OCI-LY7 (cell line): ENCODE results near the gene ZBTB40. TPM values are rescaled to one million over a fixed set of nuclear protein-coding genes. Genes with fewer than 3 reads are reported as not detected.

Source experiments
- BruUV-seq: library from RNA; stranded (reverse); fragments of 400-500 nt; replicated peaks from 2 replicates; lab custom pipeline; 2021; lab: Mats Ljungman, UMichigan
- CTCF ChIA-PET: fragments of 300-600 bp; sonication (Branson Sonifier 250); formaldehyde crosslinking; loops from one replicate; lab custom pipeline; 2022; ENCODE audit warnings: antibody characterized with exemption; ENCODE audit not compliant: unreplicated experiment; lab: Charles Lee
- POLR2A ChIA-PET: fragments of 300-600 bp; sonication (Branson Sonifier 250); formaldehyde crosslinking; loops from one replicate; lab custom pipeline; 2022; ENCODE audit warnings: antibody characterized with exemption; lab: Charles Lee
- DNase-seq: peaks from one replicate; pipeline ENCODE4 v3.0.0-alpha.2; 2015; ENCODE audit warnings: low spot score
- H2AFZ ChIP-seq: fragments of 200-600 bp; sonication (generic), shearing (Covaris generic); 2 replicates; pipeline ENCODE4 v1.6.1; 2014; ENCODE audit warnings: mild to moderate bottlenecking, antibody characterized with exemption, low read length, moderate library complexity
- H3K27ac ChIP-seq: fragments of 200-600 bp; sonication (generic); 2 replicates; pipeline ENCODE4 v1.5.1; 2014; ENCODE audit warnings: mixed run types, low read depth, mild to moderate bottlenecking, moderate library complexity, low read length, inconsistent platforms; ENCODE audit not compliant: poor library complexity, severe bottlenecking
- H3K36me3 ChIP-seq: fragments of 200-600 bp; sonication (generic); 2 replicates; pipeline ENCODE4 v1.6.1; 2014; ENCODE audit warnings: mild to moderate bottlenecking, antibody characterized with exemption, low read length, moderate library complexity, mixed read lengths; ENCODE audit not compliant: insufficient read depth
- H3K4me1 ChIP-seq: fragments of 200-600 bp; sonication (generic); 2 replicates; pipeline ENCODE4 v1.5.1; 2014; ENCODE audit warnings: mild to moderate bottlenecking, low read length; ENCODE audit not compliant: insufficient read depth, poor library complexity, severe bottlenecking
- H3K4me2 ChIP-seq: fragments of 200-600 bp; sonication (generic); 2 replicates; pipeline ENCODE4 v1.6.1; 2014; ENCODE audit warnings: mild to moderate bottlenecking, low read length
- H3K4me3 ChIP-seq: fragments of 200-600 bp; sonication (generic); 2 replicates; pipeline ENCODE4 v1.5.1; 2014; ENCODE audit warnings: mild to moderate bottlenecking, low read depth, low read length; ENCODE audit not compliant: poor library complexity, severe bottlenecking
- H3K79me2 ChIP-seq: fragments of 200-600 bp; sonication (generic); 2 replicates; pipeline ENCODE4 v1.6.1; 2016; ENCODE audit warnings: low read depth, mild to moderate bottlenecking, low read length, moderate library complexity, mixed read lengths; ENCODE audit not compliant: insufficient read depth
- H3K9me2 ChIP-seq: fragments of 200-600 bp; sonication (generic); 2 replicates; pipeline ENCODE4 v1.6.1; 2016; ENCODE audit warnings: mild to moderate bottlenecking, low read length, mixed read lengths; ENCODE audit not compliant: insufficient read depth
- H3K9me3 ChIP-seq: fragments of 200-600 bp; sonication (generic); 2 replicates; pipeline ENCODE4 v1.6.1; 2014; ENCODE audit warnings: mild to moderate bottlenecking, mixed run types, low read length, mixed read lengths
- H4K20me1 ChIP-seq: fragments of 200-600 bp; sonication (generic); 2 replicates; pipeline ENCODE4 v1.6.1; 2014; ENCODE audit warnings: mild to moderate bottlenecking, antibody characterized with exemption, low read length, moderate library complexity, mixed read lengths; ENCODE audit not compliant: insufficient read depth
- EZH2phosphoT487 ChIP-seq: fragments of 200-600 bp; sonication (generic); IDR thresholded peaks from 2 replicates; pipeline ENCODE4 v1.6.1; 2018; ENCODE audit warnings: low read depth, borderline replicate concordance, mild to moderate bottlenecking, mixed run types, antibody characterized with exemption, low read length, moderate library complexity, mixed read lengths
- intact Hi-C: fragments of 100-400 bp; cut with micrococcal nuclease; formaldehyde crosslinking; loops from one replicate; pipeline ENCODE4 v1.10.0; 2022; ENCODE audit not compliant: unreplicated experiment
- total RNA-seq, 2 experiments: library from RNA; depleted of rRNA in 1 of 2; stranded (reverse); fragments of >200 nt in 1 of 2; shearing (Covaris generic) in 1 of 2; gene quantifications; 2 replicates each; pipeline ENCODE4 v1.2.3, GENCODE V29; 2014 to 2022
- TF ChIP-seq, protein P1 (sequence below): fragments of 200-600 bp; sonication (generic); conservative IDR thresholded peaks from 2 replicates; pipeline ENCODE4 v1.5.1; 2014; ENCODE audit warnings: mild to moderate bottlenecking, antibody characterized with exemption, low read length, moderate library complexity, mixed read lengths

ZBTB40 gene
- total RNA-seq, 2 experiments from 2014 or later = 16.6 to 17.3 TPM

DNA sequence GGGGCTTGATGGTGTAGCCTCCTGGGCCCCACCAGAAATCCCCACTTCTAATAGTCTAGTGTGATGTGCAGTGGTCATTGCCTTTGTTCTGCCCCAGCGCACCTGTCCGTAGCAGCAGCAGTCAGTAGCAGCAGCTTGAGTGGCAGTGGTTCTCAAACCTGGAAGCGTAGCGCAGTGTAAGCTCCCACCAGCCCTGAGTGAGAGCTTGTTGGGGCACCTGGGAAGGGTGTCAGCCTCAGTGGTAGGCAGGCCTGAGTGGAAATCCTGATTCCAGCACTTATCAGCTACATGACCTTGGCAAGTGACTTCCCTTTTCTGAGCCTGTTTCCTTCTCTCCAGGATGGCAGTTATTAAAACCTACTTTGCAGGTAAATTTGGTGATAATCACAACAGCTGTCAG lies 70.0 kb downstream of the ZBTB40 start:
- peaks cover 73% of the 10 kb centered on the region for H3K36me3 ChIP-seq
- no TSS peak for BruUV-seq
- H3K9me2 ChIP-seq = no peaks in the 10 kb centered on the region
- no peak overlapping the region for H3K4me2 ChIP-seq
- H2AFZ ChIP-seq = no peak overlapping the region
- no peak overlapping the region for H3K27ac ChIP-seq
- H3K79me2 ChIP-seq = no peaks in the 10 kb centered on the region
- DNase-seq = no peak
- H3K4me1 ChIP-seq = no peaks in the 10 kb centered on the region
- intact Hi-C loops = no loop called here
- H3K9me3 ChIP-seq = no peaks in the 10 kb centered on the region
- POLR2A ChIA-PET = interaction anchor here (0.5 kb wide), 1 partner anchor 30 kb away, joined by 4 read pairs; no protein-coding TSS in a partner anchor
- no peaks in the 10 kb centered on the region for H4K20me1 ChIP-seq
- CTCF ChIA-PET = no interaction called here
- no peak overlapping the region for H3K4me3 ChIP-seq
- TF ChIP-seq, protein P1, sequence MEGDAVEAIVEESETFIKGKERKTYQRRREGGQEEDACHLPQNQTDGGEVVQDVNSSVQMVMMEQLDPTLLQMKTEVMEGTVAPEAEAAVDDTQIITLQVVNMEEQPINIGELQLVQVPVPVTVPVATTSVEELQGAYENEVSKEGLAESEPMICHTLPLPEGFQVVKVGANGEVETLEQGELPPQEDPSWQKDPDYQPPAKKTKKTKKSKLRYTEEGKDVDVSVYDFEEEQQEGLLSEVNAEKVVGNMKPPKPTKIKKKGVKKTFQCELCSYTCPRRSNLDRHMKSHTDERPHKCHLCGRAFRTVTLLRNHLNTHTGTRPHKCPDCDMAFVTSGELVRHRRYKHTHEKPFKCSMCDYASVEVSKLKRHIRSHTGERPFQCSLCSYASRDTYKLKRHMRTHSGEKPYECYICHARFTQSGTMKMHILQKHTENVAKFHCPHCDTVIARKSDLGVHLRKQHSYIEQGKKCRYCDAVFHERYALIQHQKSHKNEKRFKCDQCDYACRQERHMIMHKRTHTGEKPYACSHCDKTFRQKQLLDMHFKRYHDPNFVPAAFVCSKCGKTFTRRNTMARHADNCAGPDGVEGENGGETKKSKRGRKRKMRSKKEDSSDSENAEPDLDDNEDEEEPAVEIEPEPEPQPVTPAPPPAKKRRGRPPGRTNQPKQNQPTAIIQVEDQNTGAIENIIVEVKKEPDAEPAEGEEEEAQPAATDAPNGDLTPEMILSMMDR = no peak
- no peak for TF ChIP-seq EZH2phosphoT487

DNA sequence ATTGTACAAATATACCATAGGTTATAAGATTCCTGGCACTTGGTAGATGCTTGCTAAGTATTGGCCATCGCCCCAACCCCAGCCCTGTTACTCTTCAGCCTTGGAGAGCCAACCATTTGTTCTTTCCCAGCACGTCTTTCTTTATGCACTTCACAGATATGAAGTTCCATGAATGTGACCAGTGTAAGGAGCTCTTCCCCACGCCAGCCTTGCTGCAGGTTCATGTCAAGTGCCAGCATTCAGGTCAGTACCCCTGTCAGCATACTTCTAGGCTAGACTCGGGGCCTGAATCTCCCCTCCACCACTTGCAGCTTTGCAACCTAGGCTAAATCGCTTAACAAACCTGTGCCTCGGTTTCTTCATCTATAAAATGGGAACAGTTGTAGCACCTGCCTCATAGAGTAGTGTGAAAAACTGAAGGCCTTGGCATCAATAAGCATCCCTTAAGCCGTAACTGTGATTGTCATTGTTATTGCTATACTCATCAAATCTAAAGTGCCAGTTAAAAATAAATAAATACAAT lies 70.6 kb downstream of the ZBTB40 start:
- Histone ChIP-seq H3K79me2 (no peaks in the 10 kb centered on the region), H3K9me2 (no peaks in the 10 kb centered on the region), H3K4me1 (no peaks in the 10 kb centered on the region), H4K20me1 (no peaks in the 10 kb centered on the region), H2AFZ (no peak overlapping the region), H3K36me3 (peaks cover 67% of the 10 kb centered on the region), H3K9me3 (no peaks in the 10 kb centered on the region), H3K4me2 (no peak overlapping the region), H3K4me3 (no peak overlapping the region), H3K27ac (no peak overlapping the region)
- no peak for DNase-seq
- CTCF ChIA-PET = no interaction called here
- TF ChIP-seq, protein P1 = no peak
- no peak for TF ChIP-seq EZH2phosphoT487
- POLR2A ChIA-PET = no interaction called here
- intact Hi-C loops = no loop called here
- no TSS peak for BruUV-seq

DNA sequence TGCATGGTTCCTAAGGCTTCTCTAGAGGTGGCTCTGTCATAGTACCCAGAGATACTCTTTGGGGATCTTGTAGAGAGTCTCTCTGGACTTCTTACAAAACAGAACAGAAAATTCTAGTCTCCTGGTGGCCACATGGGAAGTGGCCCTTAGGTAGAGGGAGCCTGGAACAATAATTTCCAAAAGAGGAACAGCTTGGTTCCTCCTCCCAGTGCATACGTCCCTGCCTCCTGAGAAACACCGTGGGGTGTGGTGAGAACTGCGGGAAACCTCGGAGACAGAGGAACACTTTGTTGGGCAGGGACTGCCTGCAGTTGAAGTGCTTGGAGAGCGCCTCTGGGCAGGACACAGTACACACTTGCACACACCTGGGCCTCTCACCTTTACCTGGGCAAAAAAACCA lies 72.8 kb downstream of the ZBTB40 start:
- no peak overlapping the region for H3K27ac ChIP-seq
- H3K4me1 ChIP-seq = no peaks in the 10 kb centered on the region
- DNase-seq = no peak
- H3K79me2 ChIP-seq = no peaks in the 10 kb centered on the region
- no peaks in the 10 kb centered on the region for H3K9me2 ChIP-seq
- no peaks in the 10 kb centered on the region for H4K20me1 ChIP-seq
- CTCF ChIA-PET = no interaction called here
- no TSS peak for BruUV-seq
- TF ChIP-seq EZH2phosphoT487 = no peak
- TF ChIP-seq, protein P1 = no peak
- H2AFZ ChIP-seq = no peak overlapping the region
- H3K36me3 ChIP-seq = peaks cover 45% of the 10 kb centered on the region; the same call in 1 of the 2 replicates
- H3K4me2 ChIP-seq = no peak overlapping the region
- intact Hi-C loops = no loop called here
- H3K4me3 ChIP-seq = no peak overlapping the region
- no peaks in the 10 kb centered on the region for H3K9me3 ChIP-seq
- POLR2A ChIA-PET = no interaction called here
